ENCODE data around the gene LRRC4C. TPM values are rescaled to one million over a fixed set of nuclear protein-coding genes. Genes with fewer than 3 reads are reported as not detected.

Gene LRRC4C
- total and polyA plus RNA-seq, 4 donors = 0.33 to 5.3 (median 0.43) TPM

DNA sequence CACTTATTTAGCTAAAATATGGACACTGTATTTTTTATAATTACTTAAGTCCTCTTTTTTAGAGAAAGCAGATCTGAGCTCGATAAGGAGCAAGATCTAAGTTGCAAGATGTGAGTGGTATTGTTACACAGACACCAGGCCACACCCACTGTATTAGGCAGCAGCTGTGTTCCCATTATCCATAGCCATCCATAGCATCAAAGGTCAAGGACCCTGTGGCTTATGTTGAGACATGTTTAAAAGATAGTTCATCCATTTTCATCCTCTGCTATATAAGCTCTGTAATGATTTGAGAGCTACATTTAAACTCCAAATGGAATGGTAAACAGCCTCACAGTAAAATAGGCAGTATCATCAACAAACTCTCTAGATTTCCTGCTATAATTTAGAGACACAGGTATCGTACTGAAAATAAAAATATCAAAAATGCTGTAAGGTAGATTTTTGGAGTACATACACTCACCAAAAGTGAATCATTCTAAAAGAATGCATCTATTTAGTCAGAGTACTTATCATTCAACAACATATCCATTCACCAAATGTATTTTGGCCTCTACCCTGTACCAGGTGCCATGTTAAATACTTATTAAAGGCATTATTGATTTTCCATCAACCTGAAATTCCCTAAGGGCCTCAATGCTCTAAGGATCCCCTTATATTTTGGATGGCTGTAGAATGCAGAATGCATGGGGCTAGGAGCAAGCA is 574.0 kb downstream of the LRRC4C start:
- Histone ChIP-seq H3K27ac (ENCODE audit: low read depth in 1 of 2, low read length in 1 of 2) (no peak overlapping the region), H3K4me3 (no peak overlapping the region), H3K36me3 (ENCODE audit: control insufficient read depth in 4 of 4, insufficient read depth in 4 of 4, low read length in 4 of 4) (no peaks in the 10 kb centered on the region), H3K27me3 (ENCODE audit: control insufficient read depth in 3 of 3, insufficient read depth in 3 of 3, low read length in 2 of 3) (no peaks in the 10 kb centered on the region), H3K9me3 (ENCODE audit: control insufficient read depth in 4 of 4, insufficient read depth in 3 of 4, low read length in 3 of 4) (no peaks in the 10 kb centered on the region), H3K9ac (ENCODE audit: insufficient read depth in 1 of 2, low read length in 2 of 2) (no peak overlapping the region), H3K4me1 (ENCODE audit: control insufficient read depth in 5 of 5, insufficient read depth in 5 of 5, low read length in 5 of 5) (no peaks in the 10 kb centered on the region)
- ATAC-seq (ENCODE audit: insufficient read depth, low FRiP score) (no peak), DNase-seq (no peak)
- 71 to 79% methylated on average over 2 of the region's 2 CpGs for WGBS, 2 donors
- TF ChIP-seq CTCF (IDR thresholded peaks at IDR 0.05; ENCODE audit: control extremely low read depth, extremely low read depth) = no peak

GRCh38 chr11:40882301-40882700 is 577.2 kb downstream of the LRRC4C start:
- 70 to 74% methylated on average over 3 of the region's 3 CpGs for WGBS, 2 donors
- DNase-seq (no peak), ATAC-seq (ENCODE audit: insufficient read depth, low FRiP score) (no peak)
- H3K9ac ChIP-seq (ENCODE audit: insufficient read depth in 1 of 2, low read length in 2 of 2) = no peak overlapping the region
- no peak for TF ChIP-seq CTCF (IDR thresholded peaks at IDR 0.05; ENCODE audit: control extremely low read depth, extremely low read depth)
- no peaks in the 10 kb centered on the region for H3K27me3 ChIP-seq (ENCODE audit: control insufficient read depth in 3 of 3, insufficient read depth in 3 of 3, low read length in 2 of 3)
- no peaks in the 10 kb centered on the region for H3K4me1 ChIP-seq (ENCODE audit: control insufficient read depth in 5 of 5, insufficient read depth in 5 of 5, low read length in 5 of 5)
- no peaks in the 10 kb centered on the region for H3K9me3 ChIP-seq (ENCODE audit: control insufficient read depth in 4 of 4, insufficient read depth in 3 of 4, low read length in 3 of 4)
- no peak overlapping the region for H3K27ac ChIP-seq (ENCODE audit: low read depth in 1 of 2, low read length in 1 of 2)
- H3K4me3 ChIP-seq = no peak overlapping the region
- no peaks in the 10 kb centered on the region for H3K36me3 ChIP-seq (ENCODE audit: control insufficient read depth in 4 of 4, insufficient read depth in 4 of 4, low read length in 4 of 4)

DNA sequence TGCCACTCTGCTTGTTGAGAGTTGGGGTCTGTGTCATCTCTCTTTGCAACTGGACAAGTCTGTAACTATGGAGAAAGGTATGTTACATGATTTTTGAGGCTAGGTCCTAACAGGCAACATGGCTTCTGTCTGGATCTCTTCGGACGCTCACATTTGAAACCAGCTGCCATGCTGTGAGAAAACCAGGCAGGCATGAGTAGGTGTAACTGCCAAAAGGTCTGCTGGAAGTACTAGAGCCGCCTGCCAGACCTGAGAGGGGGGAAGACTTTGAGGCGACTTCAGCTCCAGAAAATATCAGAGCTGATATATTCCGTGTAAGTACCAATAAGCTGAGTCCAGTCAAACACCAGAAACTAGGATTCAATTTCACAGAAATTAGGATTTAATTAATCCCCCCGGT is 579.5 kb downstream of the LRRC4C start:
- no peak for ATAC-seq (ENCODE audit: insufficient read depth, low FRiP score)
- Histone ChIP-seq H3K4me1 (ENCODE audit: control insufficient read depth in 5 of 5, insufficient read depth in 5 of 5, low read length in 5 of 5) (no peaks in the 10 kb centered on the region), H3K4me3 (no peak overlapping the region), H3K36me3 (ENCODE audit: control insufficient read depth in 4 of 4, insufficient read depth in 4 of 4, low read length in 4 of 4) (no peaks in the 10 kb centered on the region), H3K27ac (ENCODE audit: low read depth in 1 of 2, low read length in 1 of 2) (no peak overlapping the region), H3K9me3 (ENCODE audit: control insufficient read depth in 4 of 4, insufficient read depth in 3 of 4, low read length in 3 of 4) (no peaks in the 10 kb centered on the region), H3K9ac (ENCODE audit: insufficient read depth in 1 of 2, low read length in 2 of 2) (no peak overlapping the region), H3K27me3 (ENCODE audit: control insufficient read depth in 3 of 3, insufficient read depth in 3 of 3, low read length in 2 of 3) (no peaks in the 10 kb centered on the region)
- WGBS, 2 donors = 88 to 94% methylated on average over 6 of the region's 6 CpGs
- no peak for DNase-seq
- TF ChIP-seq CTCF (IDR thresholded peaks at IDR 0.05; ENCODE audit: control extremely low read depth, extremely low read depth) = no peak

DNA sequence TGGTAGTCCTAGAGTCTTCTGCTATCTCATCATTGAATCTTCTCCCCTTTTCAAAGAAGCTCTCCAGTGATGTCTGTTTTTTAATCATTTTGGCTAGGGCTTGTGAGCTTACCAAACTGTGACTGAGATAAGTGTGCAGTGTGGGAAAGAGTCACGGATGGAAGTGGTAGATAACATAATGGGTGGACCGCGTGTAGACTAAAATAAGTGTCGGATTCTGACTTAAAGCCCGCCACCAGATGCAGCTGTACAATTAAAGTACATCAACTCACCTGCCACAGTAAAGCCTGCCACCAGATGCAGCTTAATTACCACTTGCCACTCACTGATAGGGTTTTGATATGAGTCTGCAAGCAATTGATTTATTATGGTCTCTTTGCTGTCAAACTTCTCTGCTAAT is 581.5 kb downstream of the LRRC4C start:
- Histone ChIP-seq H3K4me3 (no peak overlapping the region), H3K27me3 (ENCODE audit: control insufficient read depth in 3 of 3, insufficient read depth in 3 of 3, low read length in 2 of 3) (no peaks in the 10 kb centered on the region), H3K27ac (ENCODE audit: low read depth in 1 of 2, low read length in 1 of 2) (no peak overlapping the region), H3K4me1 (ENCODE audit: control insufficient read depth in 5 of 5, insufficient read depth in 5 of 5, low read length in 5 of 5) (no peaks in the 10 kb centered on the region), H3K9me3 (ENCODE audit: control insufficient read depth in 4 of 4, insufficient read depth in 3 of 4, low read length in 3 of 4) (no peaks in the 10 kb centered on the region), H3K9ac (ENCODE audit: insufficient read depth in 1 of 2, low read length in 2 of 2) (no peak overlapping the region), H3K36me3 (ENCODE audit: control insufficient read depth in 4 of 4, insufficient read depth in 4 of 4, low read length in 4 of 4) (no peaks in the 10 kb centered on the region)
- DNase-seq (no peak), ATAC-seq (ENCODE audit: insufficient read depth, low FRiP score) (no peak)
- no peak for TF ChIP-seq CTCF (IDR thresholded peaks at IDR 0.05; ENCODE audit: control extremely low read depth, extremely low read depth)
- 88 to 89% methylated on average over 5 of the region's 5 CpGs for WGBS, 2 donors

All from lung (tissue), 12 donors.